Mesendoderm (in vitro differentiated cells): Measurements from ENCODE around the gene UBE2K. TPM values are rescaled to one million over a fixed set of nuclear protein-coding genes. Genes with fewer than 3 reads are reported as not detected.
"Not testable (repeated sequence)": the region's sequence is repeated elsewhere in the genome, so short reads cannot be mapped to it uniquely, and the experiment has no call there.

Source experiments
- DNase-seq: peaks from one replicate; pipeline ENCODE4 v3.0.0; 2013
- H2AK5ac ChIP-seq: 2 replicates; pipeline ENCODE4 v1.6.1; 2013; ENCODE audit warnings: low read length, inconsistent platforms
- H2BK120ac ChIP-seq: 2 replicates; pipeline ENCODE4 v1.6.1; 2013; ENCODE audit warnings: low read depth, mild to moderate bottlenecking, low read length, moderate library complexity, mixed read lengths
- H2BK15ac ChIP-seq: replicated peaks from 2 replicates; pipeline ENCODE4 v1.6.1; 2013; ENCODE audit warnings: low read depth, mild to moderate bottlenecking, moderate library complexity
- H2BK5ac ChIP-seq: 2 replicates; pipeline ENCODE4 v1.6.1; 2013; ENCODE audit warnings: low read length, inconsistent platforms
- H3K18ac ChIP-seq: 2 replicates; pipeline ENCODE4 v1.6.1; 2013; ENCODE audit warnings: mild to moderate bottlenecking, low read length, mixed read lengths
- H3K23ac ChIP-seq: one replicate; pipeline ENCODE4 v1.6.1; 2013; ENCODE audit warnings: low read length
- H3K27ac ChIP-seq: 2 replicates; pipeline ENCODE4 v1.5.1; 2013; ENCODE audit warnings: low read depth, mild to moderate bottlenecking, inconsistent platforms, low read length, moderate library complexity
- H3K27me3 ChIP-seq: 2 replicates; pipeline ENCODE4 v1.6.1; 2013; ENCODE audit warnings: low read length, control low read depth, mild to moderate bottlenecking, inconsistent platforms; ENCODE audit not compliant: insufficient read depth, poor library complexity
- H3K36me3 ChIP-seq: 2 replicates; pipeline ENCODE4 v1.6.1; 2013; ENCODE audit warnings: low read length, inconsistent platforms; ENCODE audit not compliant: control insufficient read depth, insufficient read depth
- H3K4ac ChIP-seq: one replicate; pipeline ENCODE4 v1.6.1; 2013; ENCODE audit warnings: low read depth, mild to moderate bottlenecking, low read length, moderate library complexity
- H3K4me1 ChIP-seq: 2 replicates; pipeline ENCODE4 v1.6.1; 2013; ENCODE audit warnings: low read depth, low read length, inconsistent platforms; ENCODE audit not compliant: control insufficient read depth
- H3K4me2 ChIP-seq: 2 replicates; pipeline ENCODE4 v1.6.1; 2013; ENCODE audit warnings: low read length
- H3K4me3 ChIP-seq: 2 replicates; pipeline ENCODE4 v1.5.1; 2013; ENCODE audit warnings: mild to moderate bottlenecking, low read length
- H3K56ac ChIP-seq: one replicate; pipeline ENCODE4 v1.6.1; 2013; ENCODE audit warnings: low read length
- H3K79me1 ChIP-seq: 2 replicates; pipeline ENCODE4 v1.6.1; 2013; ENCODE audit warnings: low read length, inconsistent platforms
- H3K79me2 ChIP-seq: 2 replicates; pipeline ENCODE4 v1.6.1; 2013; ENCODE audit warnings: mild to moderate bottlenecking, low read length; ENCODE audit not compliant: control insufficient read depth, insufficient read depth
- H3K9ac ChIP-seq: 2 replicates; pipeline ENCODE4 v1.6.1; 2013; ENCODE audit warnings: low read length, inconsistent platforms
- H4K5ac ChIP-seq: one replicate; pipeline ENCODE4 v1.6.1; 2013; ENCODE audit warnings: low read length
- H4K8ac ChIP-seq: one replicate; pipeline ENCODE4 v1.6.1; 2013; ENCODE audit warnings: low read depth, mild to moderate bottlenecking, control low read depth, low read length, moderate library complexity
- WGBS: extraction: QIAGEN DNeasy Blood & Tissue Kit; methylation state at CpG from one replicate; pipeline ENCODE4 v1.1.7; 2013; ENCODE audit warnings: low lambda C conversion rate, missing lambda C conversion rate; ENCODE audit not compliant: insufficient coverage; ENCODE audit errors: extremely low coverage; 5-methylcytosine and 5-hydroxymethylcytosine counted together
- polyA plus RNA-seq, 2 experiments: library from polyadenylated mRNA; stranded (reverse); fragments of 200-250 nt; gene quantifications; one replicate each; pipeline ENCODE4 v1.2.3, GENCODE V29; 2013

UBE2K gene, protein sequence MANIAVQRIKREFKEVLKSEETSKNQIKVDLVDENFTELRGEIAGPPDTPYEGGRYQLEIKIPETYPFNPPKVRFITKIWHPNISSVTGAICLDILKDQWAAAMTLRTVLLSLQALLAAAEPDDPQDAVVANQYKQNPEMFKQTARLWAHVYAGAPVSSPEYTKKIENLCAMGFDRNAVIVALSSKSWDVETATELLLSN
- polyA plus RNA-seq (2013, experiment 1 of 2): 155 TPM
- 155 TPM for polyA plus RNA-seq (2013, experiment 2 of 2)

DNA sequence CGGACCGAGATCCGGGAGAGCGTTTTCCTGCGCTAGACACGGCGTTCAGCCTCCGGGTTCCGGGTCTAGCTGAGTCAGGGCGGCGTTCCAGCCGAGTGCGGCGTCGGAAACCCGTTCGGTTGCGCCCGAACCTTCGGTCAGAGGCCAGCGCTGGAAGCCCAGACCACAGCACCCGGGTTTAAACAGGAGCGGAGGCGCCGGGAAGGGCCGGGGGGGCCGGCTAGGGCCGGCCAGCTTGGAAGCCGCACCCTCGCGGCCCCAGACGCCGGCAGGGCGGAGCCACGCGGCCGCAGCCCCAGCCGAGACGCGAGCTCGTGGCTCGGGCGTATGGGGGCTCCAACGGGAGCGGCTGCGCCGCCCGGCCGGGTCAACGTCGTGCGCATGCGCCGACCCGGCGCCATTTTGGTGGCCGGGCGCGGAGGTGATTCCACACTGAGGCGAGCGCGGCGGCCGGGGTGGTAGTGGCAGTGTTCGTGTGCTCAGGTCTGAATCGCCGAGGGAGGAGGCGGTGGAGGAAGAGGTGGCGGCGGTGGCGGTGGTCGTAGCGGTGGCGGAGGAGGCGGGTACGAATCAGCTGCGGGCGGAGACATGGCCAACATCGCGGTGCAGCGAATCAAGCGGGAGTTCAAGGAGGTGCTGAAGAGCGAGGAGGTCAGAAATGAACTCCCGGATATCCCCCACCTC lies at the start of gene UBE2K:
Gene UBE2K, plus strand, starts transcription at position 397 of the 684 bp plus-strand sequence. Its CDS starts 192 bp downstream, at position 589.
- Histone ChIP-seq H3K36me3 (no peaks in the 10 kb centered on the region), H3K4ac (peak within 1 kb of the TSS; percentile 87), H3K9ac (peak within 1 kb of the TSS; percentile 94), H3K27ac (peak within 1 kb of the TSS; percentile 94), H3K4me1 (no peaks in the 10 kb centered on the region), H3K4me2 (peak within 1 kb of the TSS; percentile 76), H3K79me1 (no peaks in the 10 kb centered on the region), H2BK5ac (peak within 1 kb of the TSS; percentile 94), H3K79me2 (peaks cover 40% of the 10 kb centered on the region), H2BK120ac (no peak within 1 kb of the TSS), H4K5ac (no peak within 1 kb of the TSS), H4K8ac (peak within 1 kb of the TSS; percentile 1), H3K27me3 (no peaks in the 10 kb centered on the region), H3K4me3 (peak within 1 kb of the TSS; percentile 72), H3K56ac (peak within 1 kb of the TSS; percentile 98), H2AK5ac (no peak within 1 kb of the TSS), H3K23ac (peak within 1 kb of the TSS; percentile 91), H3K18ac (peak within 1 kb of the TSS; percentile 98), H2BK15ac (no peak within 1 kb of the TSS)
- no CpG with 5 or more reads among the region's 84 CpGs for WGBS
- DNase-seq: peak; percentile 93

DNA sequence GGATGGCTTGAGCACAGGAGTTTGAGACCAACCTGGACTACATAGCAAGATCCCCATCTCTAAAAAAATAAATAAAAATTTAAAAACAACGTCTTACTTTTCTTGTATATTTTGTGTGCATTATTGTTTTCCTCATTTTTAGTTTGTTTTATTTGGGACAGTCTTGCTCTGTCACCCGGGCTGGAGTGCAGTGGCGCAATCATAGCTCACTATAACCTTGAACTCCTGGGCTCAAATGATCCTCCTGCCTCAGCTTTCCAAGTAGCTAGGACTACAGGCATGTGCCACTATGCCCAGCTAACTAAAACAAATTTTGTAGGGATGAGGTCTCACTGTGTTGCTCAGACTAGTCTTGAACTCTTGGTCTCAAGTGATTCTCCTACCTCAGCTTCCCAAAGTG lies 49.7 kb upstream of the UBE2K start:
- Histone ChIP-seq H4K8ac (no peak overlapping the region), H3K79me2 (no peaks in the 10 kb centered on the region), H3K9ac (no peak overlapping the region), H3K56ac (no peak overlapping the region), H3K36me3 (no peaks in the 10 kb centered on the region), H3K4me3 (no peak overlapping the region), H2BK15ac (no peak overlapping the region), H4K5ac (no peak overlapping the region), H2BK120ac (no peak overlapping the region), H3K23ac (no peak overlapping the region), H2AK5ac (no peak overlapping the region), H3K79me1 (no peaks in the 10 kb centered on the region), H3K4me2 (no peak overlapping the region), H3K27me3 (no peaks in the 10 kb centered on the region), H2BK5ac (no peak overlapping the region), H3K4me1 (no peaks in the 10 kb centered on the region), H3K27ac (no peak overlapping the region), H3K4ac (no peak overlapping the region), H3K18ac (no peak overlapping the region)
- DNase-seq: no peak
- WGBS: no CpG with 5 or more reads among the region's 3 CpGs

DNA sequence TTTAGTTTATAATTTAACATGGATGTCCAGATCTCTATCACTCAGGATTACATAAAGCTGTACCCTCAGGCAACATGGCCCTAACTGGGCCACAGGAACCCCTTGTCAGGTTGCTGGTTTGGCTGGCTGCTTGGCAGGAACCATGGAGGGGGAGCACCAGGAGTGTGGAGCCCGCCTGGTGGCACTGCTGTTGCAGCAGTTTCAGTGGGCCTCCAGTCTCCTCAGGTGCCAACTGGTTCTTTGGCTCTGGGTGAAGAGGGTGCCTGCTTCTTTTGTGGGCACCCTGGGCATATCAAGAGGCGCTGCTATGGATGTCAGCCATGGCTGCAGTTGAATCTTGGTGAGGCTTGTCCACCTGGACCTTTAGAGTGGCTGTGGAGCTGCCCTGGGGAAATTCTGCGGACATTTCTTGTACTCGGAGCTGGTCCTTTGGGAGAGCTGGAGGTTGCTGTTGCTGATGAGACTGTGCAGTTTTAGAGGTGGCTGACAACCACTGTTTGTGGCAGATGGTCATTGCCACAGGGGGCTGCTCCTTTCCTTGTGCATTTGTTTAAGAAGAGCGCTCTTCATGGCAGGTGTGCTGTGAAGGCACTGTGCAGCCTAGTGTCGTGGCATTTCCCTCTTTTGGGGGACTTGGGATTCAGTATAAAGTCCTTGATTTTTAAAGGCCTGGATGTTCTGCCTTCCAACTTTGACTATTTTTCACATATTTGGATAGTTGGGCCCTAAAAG lies 48.9 kb upstream of the UBE2K start:
- H3K27ac ChIP-seq: no peak overlapping the region
- H3K79me2 ChIP-seq: no peaks in the 10 kb centered on the region
- no peaks in the 10 kb centered on the region for H3K79me1 ChIP-seq
- H4K5ac ChIP-seq: no peak overlapping the region
- WGBS: no CpG with 5 or more reads among the region's 6 CpGs
- no peak overlapping the region for H3K18ac ChIP-seq
- H3K9ac ChIP-seq: no peak overlapping the region
- DNase-seq: no peak
- H4K8ac ChIP-seq: no peak overlapping the region
- H3K4me1 ChIP-seq: no peaks in the 10 kb centered on the region
- H3K23ac ChIP-seq: no peak overlapping the region
- H3K36me3 ChIP-seq: no peaks in the 10 kb centered on the region
- no peak overlapping the region for H3K56ac ChIP-seq
- H3K4ac ChIP-seq: no peak overlapping the region
- H3K4me3 ChIP-seq: no peak overlapping the region
- no peak overlapping the region for H2AK5ac ChIP-seq
- no peak overlapping the region for H3K4me2 ChIP-seq
- H2BK120ac ChIP-seq: no peak overlapping the region
- no peaks in the 10 kb centered on the region for H3K27me3 ChIP-seq
- no peak overlapping the region for H2BK5ac ChIP-seq
- H2BK15ac ChIP-seq: no peak overlapping the region

DNA sequence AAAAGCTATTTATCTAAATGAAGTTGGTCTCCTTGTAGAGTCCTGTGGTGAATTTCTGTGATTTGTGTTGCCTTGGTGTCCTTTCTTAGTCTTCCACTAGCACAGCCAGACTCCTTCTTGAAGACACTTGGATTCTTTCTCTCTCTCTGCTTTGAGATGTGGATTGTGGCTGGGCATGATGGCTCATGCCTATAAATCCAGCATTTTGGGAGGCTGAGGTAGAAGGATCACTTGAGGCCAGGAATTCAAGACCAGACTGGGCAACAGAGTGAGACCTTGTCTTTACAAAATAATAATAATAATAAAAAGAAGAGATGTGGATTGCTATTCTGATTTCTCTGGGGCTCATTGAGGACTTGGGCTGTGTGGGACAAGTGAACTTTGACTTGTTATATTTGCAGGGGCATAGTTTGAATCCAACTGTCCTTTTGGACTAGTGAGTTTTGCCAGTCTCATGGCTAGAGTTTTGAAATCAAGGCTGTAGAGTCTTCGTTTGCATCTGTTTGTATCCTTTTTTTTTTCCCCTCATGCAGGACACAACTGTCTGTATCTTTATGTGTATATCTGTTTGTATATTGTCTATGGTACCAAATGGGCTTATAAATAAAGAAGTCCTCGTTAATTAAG lies 48.2 kb upstream of the UBE2K start:
- Histone ChIP-seq H3K4me2 (no peak overlapping the region), H3K4me3 (no peak overlapping the region), H2BK15ac (no peak overlapping the region), H3K56ac (no peak overlapping the region), H3K18ac (no peak overlapping the region), H3K4ac (no peak overlapping the region), H3K9ac (no peak overlapping the region), H3K23ac (no peak overlapping the region), H3K4me1 (no peaks in the 10 kb centered on the region), H2BK120ac (no peak overlapping the region), H3K36me3 (no peaks in the 10 kb centered on the region), H4K5ac (no peak overlapping the region), H2BK5ac (no peak overlapping the region), H3K27ac (no peak overlapping the region), H3K79me1 (no peaks in the 10 kb centered on the region), H4K8ac (no peak overlapping the region), H2AK5ac (no peak overlapping the region), H3K79me2 (no peaks in the 10 kb centered on the region), H3K27me3 (no peaks in the 10 kb centered on the region)
- peak; percentile 5 for DNase-seq
- no CpG with 5 or more reads among the region's 2 CpGs for WGBS

DNA sequence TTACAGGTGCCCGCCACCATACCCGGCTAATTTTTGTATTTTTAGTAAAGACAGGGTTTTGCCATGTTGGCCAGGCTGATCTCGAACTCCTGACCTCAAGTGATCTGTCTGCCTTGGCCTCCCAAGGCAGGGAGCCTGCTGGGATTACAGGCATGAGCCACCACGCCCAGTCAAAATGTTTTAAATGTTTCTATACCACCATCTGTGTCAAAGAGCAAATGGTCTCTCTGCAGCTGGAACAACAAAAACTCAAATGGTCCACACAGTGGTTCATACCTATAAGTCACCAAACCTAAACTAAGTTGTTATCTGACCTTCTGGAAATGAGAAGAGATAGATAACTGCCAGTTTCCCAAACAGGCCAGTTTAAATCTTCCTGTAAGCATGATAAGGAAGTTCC lies 46.4 kb upstream of the UBE2K start:
- H3K4me3 ChIP-seq, H3K27ac ChIP-seq, H3K36me3 ChIP-seq, H3K4me1 ChIP-seq, H3K4ac ChIP-seq, H2BK15ac ChIP-seq, H3K9ac ChIP-seq, H3K79me2 ChIP-seq, H3K4me2 ChIP-seq, H2BK120ac ChIP-seq, H2AK5ac ChIP-seq, H3K23ac ChIP-seq, H3K56ac ChIP-seq, H4K8ac ChIP-seq, H3K27me3 ChIP-seq, H3K18ac ChIP-seq, H4K5ac ChIP-seq, H2BK5ac ChIP-seq, H3K79me1 ChIP-seq: not testable (repeated sequence)
- peak; percentile 11 for DNase-seq
- no CpG with 5 or more reads among the region's 4 CpGs for WGBS
